Stimulated activated CD8-positive, alpha-beta memory T cell treated with anti-CD3 and anti-CD28 coated beads, Interleukin-7, amount 100 ng/mL, for 24 hours (primary cell): ENCODE data around the gene DDX3X.
"Not testable (repeated sequence)": the region's sequence is repeated elsewhere in the genome, so short reads cannot be mapped to it uniquely, and the experiment has no call there.

Source experiments
- DNase-seq: peaks from one replicate; pipeline ENCODE4 v3.0.0-alpha.2; 2020; ENCODE audit warnings: low read depth

Gene DDX3X

DNA sequence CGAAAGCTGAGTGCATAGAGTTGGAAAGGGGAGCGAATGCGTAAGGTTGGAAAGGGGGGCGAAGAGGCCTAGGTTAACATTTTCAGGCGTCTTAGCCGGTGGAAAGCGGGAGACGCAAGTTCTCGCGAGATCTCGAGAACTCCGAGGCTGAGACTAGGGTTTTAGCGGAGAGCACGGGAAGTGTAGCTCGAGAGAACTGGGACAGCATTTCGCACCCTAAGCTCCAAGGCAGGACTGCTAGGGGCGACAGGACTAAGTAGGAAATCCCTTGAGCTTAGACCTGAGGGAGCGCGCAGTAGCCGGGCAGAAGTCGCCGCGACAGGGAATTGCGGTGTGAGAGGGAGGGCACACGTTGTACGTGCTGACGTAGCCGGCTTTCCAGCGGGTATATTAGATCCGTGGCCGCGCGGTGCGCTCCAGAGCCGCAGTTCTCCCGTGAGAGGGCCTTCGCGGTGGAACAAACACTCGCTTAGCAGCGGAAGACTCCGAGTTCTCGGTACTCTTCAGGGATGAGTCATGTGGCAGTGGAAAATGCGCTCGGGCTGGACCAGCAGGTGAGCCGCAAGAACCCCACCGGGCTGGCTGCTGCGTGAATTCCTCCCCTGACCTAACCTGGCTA, at the start of gene DDX3X:
DDX3X (plus strand) TSS at position 419 of the 619 bp plus-strand sequence; CDS start at position 510, 91 bp downstream.
- peak; percentile 58 for DNase-seq

DNA sequence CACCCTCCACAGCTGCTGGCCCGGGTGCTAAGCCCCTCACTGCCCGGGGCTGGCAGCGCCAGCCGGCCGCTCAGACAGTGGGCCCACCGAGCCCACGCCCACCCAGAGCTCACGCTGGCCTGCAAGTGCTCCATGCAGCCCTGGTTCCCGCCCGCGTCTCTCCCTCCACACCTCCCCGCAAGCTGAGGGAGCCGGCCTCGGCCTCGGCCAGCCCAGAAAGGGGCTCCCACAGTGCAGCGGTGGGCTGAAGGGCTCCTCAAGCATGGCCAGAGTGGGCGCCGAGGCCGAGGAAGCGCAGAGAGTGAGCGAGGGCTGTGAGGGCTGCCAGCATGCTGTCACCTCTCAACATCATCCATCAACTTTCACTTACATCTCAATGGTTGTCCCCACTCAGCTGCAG, 48.0 kb upstream of the DDX3X start:
- not testable (repeated sequence) for DNase-seq

DNA sequence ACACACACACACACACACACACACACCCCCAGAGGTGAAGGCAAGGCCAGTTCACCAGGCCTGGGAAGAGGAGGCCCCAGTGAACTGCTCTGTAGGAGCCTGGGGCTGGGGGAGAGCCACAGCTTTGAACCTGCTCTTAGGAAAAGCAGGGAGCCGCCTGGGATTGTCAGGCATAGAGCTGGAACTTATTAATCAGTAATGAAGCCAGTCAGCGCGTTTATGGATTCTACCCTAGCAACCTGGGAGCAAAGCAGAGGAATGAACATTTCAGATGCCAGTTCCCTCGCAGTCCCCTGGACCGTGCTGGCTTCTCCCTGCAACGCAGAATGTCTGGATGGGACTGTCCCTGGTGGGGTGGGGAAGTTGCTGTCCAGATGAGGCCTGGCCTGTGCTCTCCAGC, 45.3 kb upstream of the DDX3X start:
- DNase-seq, result no peak

DNA sequence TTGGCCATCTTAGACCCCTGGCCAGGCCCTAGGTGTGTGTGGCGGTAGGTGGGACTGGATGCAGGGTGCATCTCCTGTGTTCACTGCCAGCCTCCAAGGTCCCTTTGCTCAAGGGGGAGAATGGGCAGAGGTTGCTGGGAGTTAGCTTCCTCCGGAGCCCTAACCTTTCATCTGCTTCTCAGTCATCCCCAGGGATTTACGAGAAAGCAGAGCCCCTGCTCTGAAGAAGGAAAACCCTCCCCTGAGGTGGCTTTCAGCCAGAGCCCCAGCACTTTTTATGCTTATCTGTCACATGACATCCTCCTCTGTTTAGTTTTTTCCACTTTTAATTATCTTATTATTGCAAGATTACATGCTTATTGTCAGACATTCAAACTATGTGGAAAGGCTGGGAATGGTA, 44.9 kb upstream of the DDX3X start:
- DNase-seq, result no peak

- no peak for DNase-seq
Observed at GRCh38 chrX:41291309-41291708, 42.7 kb upstream of the DDX3X start.

DNA sequence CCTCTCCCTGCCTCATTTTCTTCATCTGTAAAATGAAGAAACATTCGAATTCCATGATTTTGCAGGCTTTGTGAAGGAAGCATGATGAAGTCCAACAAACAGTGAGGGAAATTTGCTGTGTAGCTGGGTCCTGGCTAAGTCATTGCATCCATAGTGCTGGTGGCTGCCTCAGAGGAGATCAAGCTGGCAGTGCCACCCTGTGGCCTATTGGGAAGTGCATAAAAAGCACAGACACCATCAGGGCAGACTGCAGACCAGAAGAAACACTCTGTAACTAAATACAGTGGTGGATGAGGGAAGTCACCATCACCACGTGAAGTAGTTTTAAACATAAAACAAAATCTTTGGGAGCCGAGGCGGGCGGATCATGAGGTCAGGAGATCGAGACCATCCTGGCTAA, 40.7 kb upstream of the DDX3X start:
- DNase-seq, result no peak

GRCh38 chrX:41300758-41301437, 33.1 kb upstream of the DDX3X start:
- no peak for DNase-seq

GRCh38 chrX:41301438-41301824, 32.5 kb upstream of the DDX3X start:
- no peak for DNase-seq

GRCh38 chrX:41302370-41302769, 31.6 kb upstream of the DDX3X start:
- DNase-seq, result no peak

GRCh38 chrX:41303013-41303412, 30.9 kb upstream of the DDX3X start:
- DNase-seq, result no peak

DNA sequence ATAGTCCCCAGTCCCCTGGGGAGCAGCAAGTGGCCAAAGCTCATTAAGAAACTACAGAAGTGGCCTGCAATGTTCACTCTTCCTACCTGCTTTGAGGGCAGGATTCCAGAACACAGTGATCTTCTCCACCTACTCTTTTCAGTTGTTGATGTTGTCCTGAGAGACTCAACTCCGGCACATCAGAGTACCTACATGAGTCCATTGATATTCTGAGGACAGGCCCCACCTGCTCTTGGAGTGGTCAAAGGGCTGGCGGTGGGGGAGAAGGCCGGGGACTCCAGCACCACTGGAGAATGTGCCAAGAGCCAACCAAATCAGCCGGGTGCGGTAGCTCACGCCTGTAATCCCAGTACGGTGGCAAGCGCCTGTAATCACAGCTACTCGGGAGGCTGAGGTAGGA, 29.8 kb upstream of the DDX3X start:
- no peak for DNase-seq

- no peak for DNase-seq
Observed at GRCh38 chrX:41308884-41309647, 24.9 kb upstream of the DDX3X start.

GRCh38 chrX:41312786-41313185, 21.2 kb upstream of the DDX3X start:
- no peak for DNase-seq

GRCh38 chrX:41313419-41313818, 20.5 kb upstream of the DDX3X start:
- DNase-seq, result no peak

DNA sequence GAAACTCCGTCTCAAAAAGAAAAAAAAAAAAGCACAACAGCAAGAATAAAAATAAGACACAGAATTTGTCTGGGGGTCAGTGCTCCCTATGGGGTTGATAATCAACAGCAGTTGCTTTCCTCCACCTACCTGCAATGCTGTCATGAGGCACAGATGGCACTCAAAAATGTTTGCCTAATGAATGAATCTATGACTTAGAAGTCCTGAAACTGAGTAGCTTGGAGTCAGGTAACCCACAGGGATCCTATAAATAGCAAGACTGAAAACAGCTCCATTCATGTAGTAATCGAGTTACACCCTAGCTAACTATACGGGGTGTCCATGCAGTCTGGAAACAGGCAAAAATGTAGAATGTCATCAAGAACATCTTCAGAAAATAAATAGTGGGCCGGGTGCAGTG, 19.8 kb upstream of the DDX3X start:
- no peak for DNase-seq

GRCh38 chrX:41314881-41315280, 19.1 kb upstream of the DDX3X start:
- no peak for DNase-seq

GRCh38 chrX:41316266-41316665, 17.7 kb upstream of the DDX3X start:
- not testable (repeated sequence) for DNase-seq

DNA sequence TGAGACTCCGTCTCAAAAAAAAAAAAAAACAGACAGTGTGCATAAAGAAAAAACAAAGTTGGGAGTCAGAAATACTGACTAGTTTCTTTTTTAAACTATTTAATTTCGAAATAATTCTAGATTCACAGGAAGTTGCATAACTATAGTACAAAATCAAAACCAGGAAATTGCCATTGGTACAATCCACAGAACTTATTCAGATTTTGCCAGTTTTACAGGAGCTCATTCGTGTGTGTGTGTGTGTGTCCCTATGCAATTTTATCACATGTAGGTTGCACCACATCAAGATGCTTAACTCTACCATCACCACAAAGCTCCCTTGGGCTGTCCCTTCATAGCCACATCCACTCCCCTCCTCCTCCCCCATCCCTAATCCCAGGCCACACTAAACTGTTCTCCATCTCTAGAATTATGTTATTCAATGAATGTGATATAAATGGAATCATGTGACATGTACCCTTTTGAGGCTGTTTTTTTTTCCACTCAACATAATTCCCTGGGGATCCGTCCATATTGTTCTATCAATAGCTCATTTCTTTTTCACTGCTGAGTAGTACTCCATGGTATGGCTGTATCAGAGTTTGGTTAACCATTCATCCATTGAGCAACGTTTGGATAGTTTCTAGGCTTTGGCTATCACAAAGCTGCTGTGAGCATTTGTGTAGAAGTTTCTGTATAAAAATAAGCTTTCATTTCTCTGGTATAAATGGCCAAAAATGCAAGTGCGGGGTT, 16.3 kb upstream of the DDX3X start:
- DNase-seq, result no peak

GRCh38 chrX:41320393-41320792, 13.6 kb upstream of the DDX3X start:
- DNase-seq, result no peak

GRCh38 chrX:41322821-41323603, 10.9 kb upstream of the DDX3X start:
- no peak for DNase-seq

DNA sequence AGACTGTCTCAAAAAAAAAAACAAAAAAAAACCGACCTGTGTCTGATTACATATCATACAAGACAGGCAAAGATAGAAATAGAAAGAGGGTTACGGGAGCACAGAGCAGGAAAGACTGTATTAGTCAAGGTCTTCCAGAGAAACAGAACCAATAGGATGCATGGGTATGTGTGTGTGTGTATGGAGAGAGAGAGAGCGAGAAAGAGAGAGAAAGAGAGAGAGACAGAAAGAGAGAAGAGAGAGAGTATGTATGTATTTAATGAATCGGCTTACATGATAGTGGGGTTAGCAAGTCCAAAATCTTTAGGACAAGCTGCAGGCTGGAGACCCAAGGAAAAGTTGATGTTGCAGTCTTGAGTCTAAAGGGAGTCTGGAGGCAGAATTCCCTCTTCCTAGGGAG, 7.5 kb upstream of the DDX3X start:
- no peak for DNase-seq

DNA sequence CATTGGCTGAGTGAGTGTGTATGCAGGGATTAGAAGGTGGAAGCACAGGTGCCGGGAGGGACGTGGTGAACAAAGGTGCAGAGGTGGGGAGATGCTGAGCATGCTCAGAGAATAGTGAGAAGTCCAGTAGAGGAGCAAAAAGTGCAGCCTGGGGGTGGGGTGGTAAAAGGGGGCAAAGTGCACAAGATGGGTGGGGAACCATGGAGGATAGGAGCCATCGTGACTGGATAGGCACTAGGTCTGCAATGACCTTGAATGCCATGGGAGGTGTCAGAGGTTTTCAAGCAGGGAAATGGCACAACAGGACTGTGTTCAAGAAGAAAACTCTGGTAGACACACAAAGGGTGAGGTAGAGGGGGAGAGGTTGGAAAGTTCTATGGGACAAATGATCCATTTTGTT, 6.6 kb upstream of the DDX3X start:
- DNase-seq, result no peak
